RWPE2 (cell line): ENCODE data around the gene PDF.

Experiments used
- ATAC-seq: fragments of 200-7000 bp; cut with Tn5 transposase; 3 replicates; pipeline ENCODE4 v1.9.1; 2021; ENCODE audit warnings: low read depth
- DNase-seq: peaks from one replicate; pipeline ENCODE4 v3.0.0-alpha.2; 2020; ENCODE audit warnings: low spot score
- H3K27ac ChIP-seq: fragments of 450-650 bp; 2 replicates; pipeline ENCODE4 v1.5.1; 2017; ENCODE audit warnings: mild to moderate bottlenecking; ENCODE audit not compliant: poor library complexity, severe bottlenecking
- H3K27me3 ChIP-seq: fragments of 250-450 bp; sonication (Bioruptor Pico); 2 replicates; pipeline ENCODE4 v1.5.1; 2021; ENCODE audit warnings: mild to moderate bottlenecking, moderate library complexity; ENCODE audit not compliant: insufficient read depth, poor library complexity, severe bottlenecking
- H3K36me3 ChIP-seq: fragments of 250-450 bp; sonication (Bioruptor Pico); 2 replicates; pipeline ENCODE4 v1.5.1; 2020; ENCODE audit warnings: low read depth, mild to moderate bottlenecking, moderate library complexity
- H3K4me1 ChIP-seq: fragments of 250-450 bp; sonication (Bioruptor Pico); 2 replicates; pipeline ENCODE4 v1.5.1; 2021; ENCODE audit warnings: mild to moderate bottlenecking, moderate library complexity; ENCODE audit not compliant: insufficient read depth, poor library complexity, severe bottlenecking
- H3K4me3 ChIP-seq: fragments of 250-450 bp; sonication (Bioruptor Pico); 2 replicates; pipeline ENCODE4 v1.5.1; 2021; ENCODE audit warnings: mild to moderate bottlenecking, moderate library complexity; ENCODE audit not compliant: severe bottlenecking
- H3K9me3 ChIP-seq: fragments of 250-450 bp; sonication (Bioruptor Pico); 2 replicates; pipeline ENCODE4 v1.5.1; 2021; ENCODE audit warnings: mild to moderate bottlenecking, moderate library complexity; ENCODE audit not compliant: severe bottlenecking
- CTCF ChIP-seq: fragments of 450-650 bp; IDR thresholded peaks from one replicate; pipeline ENCODE4 v1.5.1; 2017; ENCODE audit warnings: mild to moderate bottlenecking, moderate library complexity; ENCODE audit not compliant: poor library complexity, severe bottlenecking

PDF gene

GRCh38 chr16:69334696-69335095 is 4.3 kb upstream of the PDF start:
- no peak for ATAC-seq
- Histone ChIP-seq H3K4me1 (peaks cover 6% of the 10 kb centered on the region), H3K36me3 (peaks cover 56% of the 10 kb centered on the region), H3K9me3 (no peaks in the 10 kb centered on the region), H3K27me3 (no peaks in the 10 kb centered on the region), H3K27ac (no peak overlapping the region), H3K4me3 (no peak overlapping the region)
- no peak for TF ChIP-seq CTCF
- no peak for DNase-seq

GRCh38 chr16:69329369-69330285 is 761 bp downstream of the PDF start:
- no peak for TF ChIP-seq CTCF
- peak overlapping the region; percentile 83 for H3K4me3 ChIP-seq
- H3K27ac ChIP-seq = peak overlapping the region; percentile 57
- H3K9me3 ChIP-seq = no peaks in the 10 kb centered on the region
- ATAC-seq (peak; percentile 26), DNase-seq (peak; percentile 61)
- peaks cover 74% of the 10 kb centered on the region for H3K36me3 ChIP-seq
- H3K27me3 ChIP-seq = no peaks in the 10 kb centered on the region
- H3K4me1 ChIP-seq = peaks cover 13% of the 10 kb centered on the region

- Histone ChIP-seq H3K4me1 (peaks cover 13% of the 10 kb centered on the region), H3K27me3 (no peaks in the 10 kb centered on the region), H3K4me3 (peak overlapping the region; percentile 83), H3K36me3 (peaks cover 74% of the 10 kb centered on the region), H3K27ac (peak overlapping the region; percentile 57), H3K9me3 (no peaks in the 10 kb centered on the region)
- no peak for TF ChIP-seq CTCF
- DNase-seq (peak; percentile 45), ATAC-seq (peak; percentile 16)
Observed at GRCh38 chr16:69328854-69329316, 1.5 kb downstream of the PDF start.

GRCh38 chr16:69327585-69328310 is 2.6 kb downstream of the PDF start:
- no peaks in the 10 kb centered on the region for H3K9me3 ChIP-seq
- ATAC-seq (no peak), DNase-seq (peak; percentile 20)
- no peak for TF ChIP-seq CTCF
- H3K27ac ChIP-seq = peak overlapping the region; percentile 57
- no peak overlapping the region for H3K4me3 ChIP-seq
- H3K4me1 ChIP-seq = peaks cover 13% of the 10 kb centered on the region
- no peaks in the 10 kb centered on the region for H3K27me3 ChIP-seq
- H3K36me3 ChIP-seq = peaks cover 77% of the 10 kb centered on the region
